Skeletal muscle tissue (tissue), 4 donors: Measurements from ENCODE around the gene TMEM11. TPM values are rescaled to one million over a fixed set of nuclear protein-coding genes. Genes with fewer than 3 reads are reported as not detected.

Source experiments
- H3K27ac ChIP-seq: one replicate; pipeline ENCODE4 v1.7.0; 2013; ENCODE audit warnings: mild to moderate bottlenecking, low read depth, low read length, inconsistent platforms
- H3K27me3 ChIP-seq, 3 donors: one replicate each; pipeline ENCODE4 v1.7.0; 2013; ENCODE audit warnings: low read length in 3 of 3; ENCODE audit not compliant: control insufficient read depth in 3 of 3, insufficient read depth in 3 of 3
- H3K36me3 ChIP-seq, 3 donors: one replicate each; pipeline ENCODE4 v1.7.0; 2013; ENCODE audit warnings: low read length in 3 of 3; ENCODE audit not compliant: control insufficient read depth in 3 of 3, insufficient read depth in 3 of 3
- H3K4me1 ChIP-seq, 3 donors: one replicate each; pipeline ENCODE4 v1.7.0; 2013; ENCODE audit warnings: low read length in 3 of 3, mild to moderate bottlenecking in 3 of 3; ENCODE audit not compliant: control insufficient read depth in 3 of 3, insufficient read depth in 3 of 3
- H3K4me3 ChIP-seq, 3 donors: one replicate each; pipeline ENCODE4 v1.7.0; 2013; ENCODE audit warnings: low read length in 3 of 3
- H3K9ac ChIP-seq, 3 donors: one replicate each; pipeline ENCODE4 v1.7.0; 2013; ENCODE audit warnings: low read length in 3 of 3, mild to moderate bottlenecking in 3 of 3, moderate library complexity in 2 of 3, low read depth in 1 of 3
- H3K9me3 ChIP-seq, 3 donors: one replicate each; pipeline ENCODE4 v1.7.0; 2013; ENCODE audit warnings: low read length in 3 of 3; ENCODE audit not compliant: control insufficient read depth in 3 of 3
- total RNA-seq: library from RNA; depleted of rRNA; stranded (reverse); fragments of >200 nt; gene quantifications from one replicate; pipeline ENCODE4 v1.2.3, GENCODE V29; 2014
- donor health status: Osteomylitis.

TMEM11 gene
- 20.9 TPM for total RNA-seq

- Histone ChIP-seq H3K9me3 (no peaks in the 10 kb centered on the region), H3K36me3 (peaks cover 0 to 12% (median 9%) of the 10 kb centered on the region in 3 donors), H3K27me3 (no peaks in the 10 kb centered on the region), H3K4me1 (peaks cover 51 to 59% (median 53%) of the 10 kb centered on the region in 3 donors), H3K4me3 (peak within 1 kb of the TSS; percentile 88 to 97 (median 89)), H3K27ac (peak within 1 kb of the TSS; percentile 89), H3K9ac (peak within 1 kb of the TSS; percentile 97 to 100 (median 98))
Measured at GRCh38 chr17:21214015-21214776, at the start of gene TMEM11. Gene TMEM11 (minus strand): TSS chr17:21214161. CDS start chr17:21214152, 9 bp downstream.

GRCh38 chr17:21263376-21263775 is 49.4 kb upstream of the TMEM11 start:
- H3K27me3 ChIP-seq = no peaks in the 10 kb centered on the region
- peaks cover 9 to 11% (median 11%) of the 10 kb centered on the region in 3 donors for H3K4me1 ChIP-seq
- H3K36me3 ChIP-seq = no peaks in the 10 kb centered on the region
- H3K9me3 ChIP-seq = no peaks in the 10 kb centered on the region
- peak overlapping the region in 2 of 3 donors; percentile 5 to 25 for H3K9ac ChIP-seq
- no peak overlapping the region for H3K27ac ChIP-seq
- no peak overlapping the region for H3K4me3 ChIP-seq

- H3K4me1 ChIP-seq = peaks cover 9 to 11% (median 11%) of the 10 kb centered on the region in 3 donors
- H3K27ac ChIP-seq = no peak overlapping the region
- no peaks in the 10 kb centered on the region for H3K36me3 ChIP-seq
- no peak overlapping the region for H3K4me3 ChIP-seq
- no peak overlapping the region for H3K9ac ChIP-seq
- no peaks in the 10 kb centered on the region for H3K9me3 ChIP-seq
- no peaks in the 10 kb centered on the region for H3K27me3 ChIP-seq
Measured at GRCh38 chr17:21262259-21262993, 48.5 kb upstream of the TMEM11 start.

- Histone ChIP-seq H3K4me1 (peaks cover 15 to 17% (median 16%) of the 10 kb centered on the region in 3 donors), H3K27me3 (no peaks in the 10 kb centered on the region), H3K9ac (no peak overlapping the region), H3K27ac (no peak overlapping the region), H3K9me3 (no peaks in the 10 kb centered on the region), H3K36me3 (no peaks in the 10 kb centered on the region), H3K4me3 (no peak overlapping the region)
Measured at GRCh38 chr17:21258593-21258992, 44.6 kb upstream of the TMEM11 start.

- Histone ChIP-seq H3K4me3 (peak overlapping the region; percentile 64 to 81 (median 64)), H3K4me1 (peaks cover 42 to 44% (median 43%) of the 10 kb centered on the region in 3 donors), H3K9ac (peak overlapping the region; percentile 66 to 83 (median 75)), H3K9me3 (no peaks in the 10 kb centered on the region), H3K27me3 (no peaks in the 10 kb centered on the region), H3K27ac (peak overlapping the region; percentile 84), H3K36me3 (peaks cover 0 to 5% (median 0%) of the 10 kb centered on the region in 3 donors)
Measured at GRCh38 chr17:21253646-21254441, 39.9 kb upstream of the TMEM11 start.

- H3K9me3 ChIP-seq = no peaks in the 10 kb centered on the region
- peaks cover 0 to 5% (median 3%) of the 10 kb centered on the region in 3 donors for H3K36me3 ChIP-seq
- peak within 1 kb of the TSS; percentile 64 to 81 (median 69) for H3K4me3 ChIP-seq
- H3K27ac ChIP-seq = peak within 1 kb of the TSS; percentile 94
- H3K9ac ChIP-seq = peak within 1 kb of the TSS; percentile 89 to 91 (median 90)
- H3K4me1 ChIP-seq = peaks cover 50 to 52% (median 51%) of the 10 kb centered on the region in 3 donors
- H3K27me3 ChIP-seq = no peaks in the 10 kb centered on the region
Measured at GRCh38 chr17:21252796-21253645, 39.1 kb upstream of the TMEM11 start, which contains the start of gene NATD1. Gene NATD1 (minus strand): TSS chr17:21253410. CDS start chr17:21253264, 146 bp downstream.

GRCh38 chr17:21252289-21252795 is 38.4 kb upstream of the TMEM11 start:
- no peaks in the 10 kb centered on the region for H3K9me3 ChIP-seq
- H3K27me3 ChIP-seq = no peaks in the 10 kb centered on the region
- peak overlapping the region; percentile 94 for H3K27ac ChIP-seq
- peaks cover 57 to 59% (median 58%) of the 10 kb centered on the region in 3 donors for H3K4me1 ChIP-seq
- H3K36me3 ChIP-seq = peaks cover 2 to 8% (median 7%) of the 10 kb centered on the region in 3 donors
- H3K4me3 ChIP-seq = peak overlapping the region; percentile 64 to 77 (median 69)
- peak overlapping the region; percentile 89 to 91 (median 90) for H3K9ac ChIP-seq

GRCh38 chr17:21251337-21252010 is 37.5 kb upstream of the TMEM11 start:
- no peaks in the 10 kb centered on the region for H3K9me3 ChIP-seq
- peaks cover 2 to 10% (median 7%) of the 10 kb centered on the region in 3 donors for H3K36me3 ChIP-seq
- H3K27me3 ChIP-seq = no peaks in the 10 kb centered on the region
- peak overlapping the region; percentile 64 to 77 (median 69) for H3K4me3 ChIP-seq
- H3K4me1 ChIP-seq = peaks cover 65 to 67% (median 67%) of the 10 kb centered on the region in 3 donors
- H3K27ac ChIP-seq = peak overlapping the region; percentile 94
- H3K9ac ChIP-seq = peak overlapping the region; percentile 65 to 90 (median 89)
